Activated T-cell treated with anti-CD3 and anti-CD28 coated beads for 1 hour (primary cell): ENCODE results near the gene ASH1L.
"Not testable (repeated sequence)": the region's sequence is repeated elsewhere in the genome, so short reads cannot be mapped to it uniquely, and the experiment has no call there.

ENCODE experiments used
- DNase-seq: peaks from one replicate; pipeline ENCODE4 v3.0.0-alpha.2; 2020; ENCODE audit warnings: low read depth

The ASH1L gene

DNA sequence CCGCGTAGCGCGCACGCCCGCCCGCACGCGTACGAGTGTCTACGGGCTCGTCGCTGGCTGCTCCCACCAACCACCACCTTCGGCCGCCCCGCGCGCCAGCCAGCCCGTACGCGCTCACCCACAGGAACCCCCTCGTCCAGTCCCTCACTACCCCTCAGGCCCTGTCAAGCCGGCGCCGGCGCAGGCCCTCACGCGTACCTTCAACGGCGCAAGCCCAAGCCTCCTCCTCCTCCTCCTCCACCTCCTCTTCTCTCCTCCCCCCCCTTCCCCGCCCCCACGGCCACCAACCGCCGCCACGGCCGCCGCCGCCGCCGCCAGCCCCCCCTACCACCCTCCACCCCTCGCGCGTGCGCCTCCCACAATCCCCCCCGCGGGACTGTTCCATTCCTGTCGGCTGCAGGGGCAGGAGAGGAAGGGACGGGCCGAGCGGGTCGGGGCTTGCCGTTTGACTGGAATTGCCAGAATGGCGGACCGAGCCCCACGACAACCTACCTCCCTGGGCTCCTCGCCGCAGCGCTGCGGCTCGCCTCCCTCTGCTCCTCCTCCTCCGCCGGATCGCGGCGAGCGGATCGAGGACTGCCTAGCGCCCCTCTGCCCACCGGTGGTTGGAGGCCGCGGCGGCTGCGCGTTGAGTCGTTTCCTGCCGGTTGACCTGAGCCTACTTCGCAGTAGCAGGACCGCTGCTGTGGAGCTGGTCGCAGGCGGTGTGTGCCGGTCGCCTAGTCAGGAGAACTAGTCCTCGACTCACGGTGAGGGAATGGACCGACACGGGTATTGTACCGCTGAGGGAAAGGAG is at the start of gene ASH1L:
Gene ASH1L (minus strand): TSS at position 223 of the 796 bp plus-strand sequence. CDS start 41,284 bp downstream, outside the sequence.
- DNase-seq: peak; percentile 92

DNA sequence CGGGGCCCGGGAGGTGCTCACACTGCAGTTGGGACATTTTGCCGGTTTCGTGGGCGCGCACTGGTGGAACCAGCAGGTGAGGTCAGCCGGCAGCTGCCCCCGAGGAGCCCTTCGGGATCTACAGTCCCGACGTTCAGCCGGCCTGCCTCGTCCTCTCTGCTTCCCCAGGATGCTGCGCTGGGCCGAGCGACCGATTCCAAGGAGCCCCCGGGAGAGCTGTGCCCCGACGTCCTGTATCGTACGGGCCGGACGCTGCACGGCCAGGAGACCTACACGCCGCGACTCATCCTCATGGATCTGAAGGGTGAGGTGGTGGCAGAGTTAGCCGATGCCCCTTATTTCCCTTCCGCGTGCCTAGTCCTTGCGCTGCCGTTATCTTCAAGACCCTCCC is 47.6 kb upstream of the ASH1L start:
- not testable (repeated sequence) for DNase-seq

- DNase-seq: peak; percentile 88
Measured at GRCh38 chr1:155609515-155610256, 47.1 kb upstream of the ASH1L start, which contains the start of gene MSTO1. TSS of gene MSTO1 (plus strand) at chr1:155610218. CDS start at chr1:155610249, 31 bp downstream.

GRCh38 chr1:155608888-155609225 is 46.3 kb upstream of the ASH1L start:
- no peak for DNase-seq

- DNase-seq: no peak
Measured at GRCh38 chr1:155607708-155608107, 45.1 kb upstream of the ASH1L start.

DNA sequence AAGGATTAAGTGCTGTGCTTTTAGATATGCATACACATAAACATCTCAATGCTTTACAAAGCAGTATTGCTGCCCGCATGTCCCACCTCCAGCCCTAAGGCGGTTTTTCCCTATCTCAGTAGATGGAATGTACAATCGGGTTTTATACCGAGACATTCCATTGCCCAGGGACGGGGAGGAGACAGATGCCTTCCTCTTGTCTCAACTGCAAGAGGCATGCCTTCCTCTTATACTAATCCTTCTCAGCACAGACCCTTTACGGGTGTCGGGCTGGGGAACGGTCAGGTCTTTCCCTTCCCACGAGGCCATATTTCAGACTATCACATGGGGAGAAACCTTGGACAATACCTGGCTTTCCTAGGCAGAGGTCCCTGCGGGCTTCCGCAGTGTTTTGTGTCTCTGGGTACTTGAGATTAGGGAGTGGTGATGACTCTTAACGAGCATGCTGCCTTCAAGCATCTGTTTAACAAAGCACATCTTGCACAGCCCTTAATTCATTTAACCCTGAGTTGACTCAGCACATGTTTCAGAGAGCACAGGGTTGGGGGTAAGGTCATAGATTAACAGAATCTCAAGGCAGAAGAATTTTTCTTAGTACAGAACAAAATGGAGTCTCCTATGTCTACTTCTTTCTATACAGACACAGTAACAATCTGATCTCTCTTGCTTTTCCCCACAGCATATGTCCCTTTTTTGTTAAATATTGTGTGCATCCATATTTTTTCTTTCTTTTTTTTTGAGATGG is 37.4 kb upstream of the ASH1L start:
- not testable (repeated sequence) for DNase-seq

DNA sequence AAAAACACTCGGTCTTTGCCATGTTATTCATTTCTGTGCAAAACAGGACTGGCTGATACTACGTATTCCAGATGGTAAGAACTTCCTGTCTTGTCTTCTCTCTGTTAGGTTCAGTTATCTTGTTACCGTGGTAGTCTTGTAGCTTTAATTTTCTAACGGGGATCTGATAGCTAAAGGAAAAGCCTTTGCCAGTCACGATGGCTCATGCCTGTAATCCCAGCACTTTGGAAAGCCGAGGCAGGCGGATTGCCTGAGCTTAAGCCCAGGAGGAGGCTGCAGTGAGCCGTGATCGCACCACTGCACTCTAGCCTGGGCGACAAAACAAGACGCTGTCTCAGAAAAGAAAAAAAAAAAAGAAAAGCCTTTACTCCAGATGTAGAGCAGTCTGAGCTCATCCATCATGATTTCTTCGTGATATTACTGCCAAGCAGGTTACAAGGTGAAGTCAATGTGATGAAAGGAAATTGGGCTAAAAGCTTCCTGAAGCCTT is 36.3 kb upstream of the ASH1L start:
- DNase-seq: no peak

DNA sequence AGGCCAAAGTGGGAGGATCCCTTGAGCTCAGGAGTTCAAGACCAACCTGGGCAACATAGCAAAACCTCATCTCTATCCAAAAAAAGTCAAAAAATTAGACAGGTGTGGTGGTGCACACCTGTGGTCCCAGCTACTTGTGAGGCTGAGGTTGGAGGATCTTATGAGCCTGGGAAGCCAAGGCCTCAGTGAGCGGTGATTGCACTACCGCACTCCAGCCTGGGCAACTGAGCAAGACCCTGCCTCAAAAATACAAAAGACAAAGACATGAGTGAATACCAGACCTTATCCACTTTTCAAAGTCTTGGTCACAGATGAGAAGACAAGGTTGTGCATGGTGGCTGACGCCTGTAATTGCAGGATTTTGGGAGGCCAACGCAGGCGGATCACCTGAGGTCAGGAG is 34.3 kb upstream of the ASH1L start:
- DNase-seq: no peak

- not testable (repeated sequence) for DNase-seq
Measured at GRCh38 chr1:155595877-155596474, 33.4 kb upstream of the ASH1L start.

DNA sequence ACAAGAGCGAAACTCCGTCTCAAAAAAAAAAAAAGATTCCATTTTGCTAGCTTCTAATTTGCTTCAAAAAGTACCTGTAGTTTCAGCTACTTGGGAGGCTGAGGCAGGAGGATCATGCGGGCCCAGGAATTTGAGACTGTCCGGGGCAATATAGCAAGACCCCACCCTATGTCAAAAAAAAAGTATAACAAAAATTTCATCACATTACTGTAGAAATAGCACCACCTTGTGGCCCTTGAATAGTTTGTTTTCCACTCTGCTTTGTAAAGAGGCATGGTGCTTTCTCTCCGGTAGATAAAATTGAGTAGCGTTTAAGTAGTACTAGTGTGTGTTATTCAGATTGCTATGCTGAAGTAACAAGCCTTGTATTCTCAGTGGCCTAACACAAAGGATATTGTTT is 29.2 kb upstream of the ASH1L start:
- DNase-seq: no peak

DNA sequence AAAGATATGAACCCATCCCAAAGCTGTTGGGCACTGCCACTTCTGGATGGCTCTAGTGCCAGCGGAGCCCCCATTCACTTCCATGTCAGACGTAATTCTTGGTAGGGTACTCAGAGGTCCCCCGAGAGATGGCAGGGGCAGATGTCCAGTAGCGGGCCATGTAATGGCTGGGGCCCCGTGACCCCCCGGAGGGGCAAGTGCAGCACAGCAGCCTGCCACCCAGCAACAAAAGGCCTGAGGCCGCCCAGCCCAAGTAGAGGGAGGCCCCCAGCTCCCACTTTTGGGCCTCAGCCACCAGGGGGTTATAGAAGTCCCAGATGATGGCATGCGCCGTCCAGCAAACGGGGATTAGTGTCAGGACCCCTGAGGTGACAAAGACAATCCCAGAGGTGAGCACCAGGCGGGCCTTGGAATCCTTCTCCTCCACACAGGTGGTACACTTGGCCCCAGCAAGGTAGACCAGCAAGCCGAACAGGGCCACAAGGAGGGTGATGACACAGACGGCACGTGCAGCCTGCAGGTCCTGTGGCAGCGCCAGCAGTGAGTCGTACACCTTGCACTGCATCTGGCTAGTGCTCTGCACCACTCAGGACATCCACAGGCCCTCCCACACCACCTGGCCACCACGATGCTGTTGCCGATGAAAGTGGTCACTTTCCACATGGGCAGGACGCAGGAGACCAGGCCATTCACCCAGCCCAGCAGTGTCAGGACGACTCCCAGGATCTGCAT is 28.1 kb upstream of the ASH1L start:
- not testable (repeated sequence) for DNase-seq

- DNase-seq: not testable (repeated sequence)
Measured at GRCh38 chr1:155589282-155589681, 26.7 kb upstream of the ASH1L start.

- DNase-seq: not testable (repeated sequence)
Measured at GRCh38 chr1:155583846-155584245, 21.2 kb upstream of the ASH1L start.

GRCh38 chr1:155575608-155576007 is 13.0 kb upstream of the ASH1L start:
- DNase-seq: not testable (repeated sequence)

- DNase-seq: no peak
Measured at GRCh38 chr1:155574077-155574476, 11.5 kb upstream of the ASH1L start.

DNA sequence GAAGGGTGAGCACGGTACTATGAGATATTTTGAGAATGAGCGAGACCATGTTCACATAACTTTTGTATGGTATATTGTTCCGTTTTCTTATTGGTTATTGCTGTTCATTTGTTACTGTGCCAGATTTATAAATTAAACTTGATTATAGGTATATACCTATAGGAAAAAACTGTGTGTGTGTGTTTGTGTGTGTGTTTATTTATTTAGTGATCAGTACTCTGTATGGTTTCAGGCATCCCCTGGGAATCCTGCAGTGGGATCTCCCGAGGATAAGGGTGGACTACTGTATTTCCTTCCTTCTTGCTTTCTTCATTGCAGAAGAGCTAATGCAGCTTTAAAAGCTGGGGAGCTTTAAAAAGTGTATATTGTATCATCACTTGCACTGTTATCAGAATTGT is 8.0 kb upstream of the ASH1L start:
- DNase-seq: no peak

DNA sequence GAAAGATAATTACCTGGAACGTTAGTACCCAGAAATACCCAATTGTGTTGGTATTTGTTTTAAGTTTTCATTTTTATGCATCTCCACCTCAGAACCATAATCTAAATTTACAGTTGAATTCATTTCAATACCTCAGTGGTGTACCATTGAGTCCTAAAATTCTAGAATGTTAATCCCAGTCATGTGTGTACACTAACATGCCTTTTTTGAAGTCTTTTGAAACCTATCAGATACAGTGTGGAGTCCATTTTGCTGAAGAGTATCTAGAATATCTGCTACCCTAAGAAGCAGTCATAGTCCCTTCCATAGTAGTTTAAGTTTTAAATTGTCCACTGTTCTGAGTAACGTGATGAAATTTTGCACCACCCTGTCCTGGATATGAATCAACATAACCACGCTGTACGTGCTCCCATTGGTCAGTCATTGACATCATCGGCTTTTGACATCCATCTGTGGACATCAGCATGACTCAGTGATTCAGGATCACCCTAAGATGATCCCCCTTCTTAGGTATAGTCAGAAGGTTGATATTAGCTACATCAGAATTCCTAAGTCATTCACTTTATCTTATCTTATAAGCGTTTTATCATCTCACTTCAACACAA is 7.5 kb upstream of the ASH1L start:
- no peak for DNase-seq

DNA sequence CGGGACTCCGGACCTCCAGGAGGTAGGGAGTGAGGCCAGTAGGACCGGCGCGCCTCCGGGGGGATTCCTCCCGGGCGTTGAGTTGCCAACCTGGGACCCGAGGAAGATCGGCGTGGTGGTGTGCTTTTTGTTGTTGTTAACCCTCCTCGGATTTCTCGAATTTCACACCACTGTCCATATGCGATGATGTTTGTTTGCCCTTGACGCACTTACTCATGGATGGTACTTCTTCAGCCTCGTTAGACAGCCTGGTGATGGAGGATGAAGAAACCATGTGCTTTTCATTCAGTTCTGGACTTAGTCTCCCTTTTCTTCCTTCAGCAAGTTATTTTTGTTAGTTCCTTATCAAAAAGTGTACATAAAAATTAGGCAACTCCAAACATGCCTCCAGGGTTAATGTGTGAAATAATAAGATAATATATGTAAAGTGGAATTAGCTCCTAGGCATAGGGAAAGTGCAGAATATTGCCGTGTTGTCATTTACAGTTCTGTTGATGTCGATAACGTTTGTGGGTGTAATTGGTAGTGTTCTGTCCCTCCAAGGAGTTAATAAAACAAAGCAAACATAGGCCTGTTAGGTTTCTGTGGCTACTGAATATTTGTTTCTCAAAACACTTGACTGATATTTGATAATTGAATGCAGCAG is 897 bp upstream of the ASH1L start:
- not testable (repeated sequence) for DNase-seq

DNA sequence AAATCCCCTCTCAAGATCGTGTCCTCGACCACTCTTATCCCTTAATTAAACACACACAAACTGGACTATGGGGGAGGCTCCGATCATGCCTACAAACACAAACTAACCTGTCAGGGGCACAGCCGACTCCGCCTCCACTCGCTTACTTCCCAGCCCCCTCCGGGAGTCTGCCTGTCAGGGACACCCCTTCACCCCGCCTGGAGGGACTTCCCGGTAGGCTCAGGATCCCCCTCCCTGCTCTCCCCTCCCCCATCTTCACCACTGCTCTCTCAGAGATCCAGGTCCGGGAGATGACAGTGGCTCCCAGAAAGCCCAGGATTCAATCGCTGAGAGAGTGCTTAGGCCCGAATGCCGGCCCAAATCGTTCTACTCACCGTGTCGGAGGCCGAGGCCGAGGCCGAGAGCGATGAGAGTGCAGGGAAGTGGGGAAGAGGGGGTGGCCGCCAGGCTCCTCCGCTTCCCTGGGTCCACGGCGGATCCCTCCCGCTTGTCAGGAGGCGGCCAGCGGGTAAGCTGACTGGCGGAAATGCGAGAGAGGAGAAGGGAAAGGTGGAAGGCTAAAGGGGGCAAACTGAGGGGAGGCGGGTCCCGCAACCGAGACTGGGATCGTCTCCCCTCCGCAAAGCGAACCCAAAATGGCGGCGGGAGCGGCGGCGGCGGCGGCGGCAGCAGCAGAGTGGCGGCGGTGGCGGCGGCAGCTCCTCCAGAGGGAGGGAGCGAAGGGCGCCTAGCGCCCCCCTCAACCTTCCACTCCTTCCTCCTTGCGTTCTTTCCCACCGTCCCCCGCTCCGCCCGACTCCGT is 623 bp downstream of the ASH1L start:
- peak; percentile 44 for DNase-seq
